ENCODE measurements around the gene KCNT1.

KCNT1 gene

GRCh38 chr9:135727257-135727875, 25.4 kb downstream of the KCNT1 start:
- no peak for DNase-seq (ENCODE audit: low read depth)

DNA sequence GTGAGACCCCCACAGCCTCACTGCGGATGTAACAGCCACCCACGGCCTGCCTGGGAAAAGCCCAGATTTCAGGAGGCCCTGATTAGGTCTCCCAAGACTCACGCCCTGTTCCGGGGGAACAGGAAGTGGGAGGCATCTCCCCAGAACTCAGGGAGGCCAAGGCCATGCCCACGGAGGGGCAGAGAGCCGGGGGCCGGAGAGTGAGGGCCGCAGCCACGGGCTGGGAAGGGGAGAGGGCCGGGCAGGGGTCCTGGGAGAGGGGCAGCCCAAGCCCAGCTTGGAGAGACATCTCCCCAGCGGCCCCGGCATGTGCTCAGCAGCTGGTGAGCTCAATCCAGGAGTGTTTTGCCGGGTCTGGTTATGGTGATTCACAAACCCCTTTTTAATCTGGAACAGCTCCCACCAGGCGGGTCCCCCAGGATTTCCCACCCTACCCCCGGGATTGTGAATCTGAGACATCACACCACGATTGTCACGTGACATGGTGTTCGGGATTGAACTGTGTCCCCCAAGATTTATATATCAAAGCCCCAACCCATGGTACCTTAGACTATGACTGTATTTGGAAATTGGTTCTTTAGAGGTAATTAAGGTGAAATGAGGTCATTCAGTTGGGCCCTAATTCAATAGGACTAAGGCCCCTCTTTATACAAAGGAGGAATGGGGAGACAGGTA, 26.6 kb downstream of the KCNT1 start:
- no peak for DNase-seq (ENCODE audit: low read depth)

- DNase-seq (ENCODE audit: low read depth), result no peak
Observed at GRCh38 chr9:135729480-135729879, 27.5 kb downstream of the KCNT1 start.

DNA sequence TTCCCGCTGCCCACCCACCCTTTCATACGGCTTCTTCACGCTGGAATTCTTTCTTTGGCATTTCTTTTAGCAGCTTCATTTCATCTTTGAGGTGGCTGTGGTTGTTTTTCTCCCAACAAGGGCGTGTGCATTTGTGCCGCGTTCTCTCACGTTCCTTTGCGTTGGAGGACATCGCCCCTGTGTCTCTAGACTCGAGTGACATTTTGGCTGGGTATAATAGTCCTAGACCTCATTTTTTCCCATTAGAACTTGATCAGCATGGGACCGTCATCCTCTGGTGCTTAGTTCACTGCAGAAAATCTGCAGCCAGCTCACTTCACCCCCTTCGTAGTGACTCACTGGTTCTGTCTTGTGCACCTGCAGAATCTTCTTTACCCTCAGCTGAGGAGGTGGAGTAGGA, 29.5 kb downstream of the KCNT1 start:
- DNase-seq (ENCODE audit: low read depth), result no peak

DNA sequence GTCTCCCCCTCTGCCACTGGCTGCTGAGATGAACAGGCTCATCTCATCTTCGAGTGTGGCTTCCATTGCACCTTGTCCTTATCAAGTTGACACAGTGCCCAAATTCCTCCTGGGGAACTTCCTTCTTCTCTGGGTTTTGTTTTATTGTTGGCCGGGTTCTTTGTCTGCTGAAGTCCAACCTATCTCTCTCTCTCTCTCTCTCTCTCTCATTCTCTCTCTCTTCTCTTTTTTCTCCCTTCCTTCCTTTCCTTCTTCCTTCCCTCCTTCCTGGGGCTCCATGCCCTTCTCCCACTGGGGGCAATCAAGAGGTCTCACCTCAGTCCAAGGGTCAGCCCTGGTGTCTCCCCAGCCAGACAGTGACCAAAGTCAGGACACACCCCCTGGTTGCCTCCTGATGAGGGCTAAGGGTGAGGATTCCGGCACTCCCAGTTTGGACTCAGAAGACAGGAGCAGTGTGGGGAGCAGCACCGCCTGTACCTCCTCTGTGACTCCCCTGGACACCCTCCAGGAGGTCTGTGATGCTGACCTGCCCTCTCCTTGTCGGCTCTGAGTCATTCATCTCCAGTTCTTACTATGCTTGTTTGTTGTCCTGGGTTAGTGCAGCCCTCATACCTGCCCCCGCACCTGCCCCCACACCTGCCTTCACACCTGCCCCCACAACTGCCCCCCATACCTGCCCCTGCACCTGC, 30.7 kb downstream of the KCNT1 start:
- no peak for DNase-seq (ENCODE audit: low read depth)

- no peak for DNase-seq (ENCODE audit: low read depth)
Observed at GRCh38 chr9:135734616-135735144, 32.7 kb downstream of the KCNT1 start.

GRCh38 chr9:135736272-135736978, 34.4 kb downstream of the KCNT1 start:
- no peak for DNase-seq (ENCODE audit: low read depth)

DNA sequence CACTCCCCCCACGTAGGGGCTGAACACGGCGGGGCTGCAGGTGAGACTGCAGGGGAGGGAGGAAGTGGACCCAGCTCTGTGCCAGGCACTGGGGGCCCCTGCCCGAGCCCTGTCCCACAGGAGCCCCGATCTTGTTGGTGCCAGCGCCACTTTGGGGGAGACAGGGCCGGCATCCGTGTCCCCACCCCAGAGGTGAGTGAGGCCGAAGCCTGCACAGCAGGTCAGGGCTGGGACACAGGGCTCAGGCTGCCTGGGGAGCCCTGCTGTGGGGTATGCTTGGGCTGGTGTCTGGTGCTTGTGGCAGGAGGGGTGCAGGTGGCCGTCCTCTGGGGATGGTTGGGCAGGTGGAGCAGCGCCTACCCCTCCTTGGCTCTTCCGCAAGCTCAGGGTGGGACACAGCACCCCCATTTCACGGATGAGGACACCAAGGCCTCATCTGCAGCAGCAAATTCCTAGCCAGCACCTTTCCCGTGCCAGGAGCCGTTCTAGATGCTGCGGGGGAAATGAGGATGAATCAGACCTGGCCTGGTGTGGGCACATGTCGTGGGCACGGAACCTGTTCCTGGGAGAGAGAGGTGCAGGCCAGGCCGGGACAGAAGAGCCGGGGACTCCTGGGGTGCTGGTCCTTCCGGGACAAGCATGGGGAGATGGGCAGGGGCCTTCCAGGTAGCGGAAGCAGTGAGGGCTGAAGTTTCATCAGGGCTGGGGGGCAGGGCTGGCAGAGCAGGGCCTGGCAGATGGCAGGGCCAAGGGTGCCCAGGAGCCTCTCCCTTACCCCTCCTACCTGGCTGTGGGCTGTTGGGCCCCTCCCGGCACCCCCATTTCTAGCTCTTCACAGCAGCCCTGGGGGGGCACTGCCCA, 35.2 kb downstream of the KCNT1 start:
- no peak for DNase-seq (ENCODE audit: low read depth)

- DNase-seq (ENCODE audit: low read depth), result no peak
Observed at GRCh38 chr9:135737840-135738521, 36.0 kb downstream of the KCNT1 start.

DNA sequence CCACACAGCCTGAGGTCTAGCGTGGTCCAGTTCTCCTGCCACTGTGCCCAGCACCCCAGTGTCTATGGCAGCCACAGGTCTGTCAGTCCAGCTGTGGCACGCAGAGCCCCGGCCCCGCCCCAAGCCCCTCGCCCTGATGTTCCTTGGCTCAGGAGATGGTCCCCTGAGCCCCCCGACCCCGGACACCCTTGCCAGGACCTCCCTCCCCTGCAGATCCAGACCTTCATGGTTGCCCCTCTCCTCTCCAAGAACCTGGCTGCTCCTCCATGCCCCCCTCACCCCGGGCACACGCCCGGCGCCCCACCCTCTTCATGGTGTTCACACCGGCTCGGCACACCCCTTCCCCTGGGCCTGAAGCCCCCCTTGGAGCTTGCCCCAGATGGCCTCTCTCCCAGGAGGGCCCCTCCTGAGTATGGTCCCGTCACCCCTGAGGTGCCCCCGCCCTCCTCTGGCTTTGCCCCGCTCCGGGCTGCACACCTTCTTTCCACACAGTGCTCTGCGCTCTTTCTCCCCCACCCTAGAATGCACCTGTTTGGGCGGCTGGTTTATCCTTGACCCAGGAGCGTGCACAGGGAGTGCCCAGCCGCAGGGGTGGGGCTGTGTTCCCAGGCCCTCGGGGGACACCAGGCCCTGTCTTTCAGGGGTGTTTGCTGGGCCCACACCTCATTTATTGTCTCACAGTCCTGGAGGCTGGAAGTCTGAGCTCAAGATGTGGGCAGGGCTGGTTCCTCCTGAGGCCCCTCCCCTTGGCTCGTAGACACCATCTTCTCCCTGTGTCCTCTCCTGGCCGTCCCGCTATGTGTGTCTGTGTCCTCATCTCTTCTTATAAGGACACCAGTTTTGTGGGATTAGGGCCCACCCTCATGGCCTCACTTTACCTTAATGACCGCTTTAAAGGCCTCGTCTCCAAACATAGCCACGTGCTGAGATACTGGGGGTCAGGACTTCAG, 37.6 kb downstream of the KCNT1 start:
- DNase-seq (ENCODE audit: low read depth), result no peak

- DNase-seq (ENCODE audit: low read depth), result no peak
Observed at GRCh38 chr9:135741276-135742219, 39.6 kb downstream of the KCNT1 start.

DNA sequence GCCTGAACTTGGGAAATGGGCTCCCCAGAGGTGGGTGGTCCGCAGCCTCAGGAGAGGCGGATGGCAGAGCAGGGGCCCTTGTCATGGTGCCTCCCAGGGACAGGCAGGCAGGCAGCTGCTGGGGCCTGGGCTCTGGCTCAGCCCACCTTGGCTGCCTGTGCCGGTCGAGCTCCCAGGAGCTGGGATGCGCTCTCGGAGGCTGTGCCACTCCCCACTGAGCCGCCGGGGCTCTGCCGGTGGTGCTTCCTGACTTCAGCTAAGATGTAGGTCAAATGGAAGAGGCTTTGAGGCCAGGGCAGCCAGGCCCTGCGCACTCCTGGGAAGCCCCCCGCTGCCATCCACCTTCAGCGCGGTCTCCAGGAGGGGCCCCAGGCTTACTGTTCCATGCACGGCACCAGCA, 41.0 kb downstream of the KCNT1 start:
- DNase-seq (ENCODE audit: low read depth), result no peak

GRCh38 chr9:135743546-135744332, 41.8 kb downstream of the KCNT1 start:
- no peak for DNase-seq (ENCODE audit: low read depth)

DNA sequence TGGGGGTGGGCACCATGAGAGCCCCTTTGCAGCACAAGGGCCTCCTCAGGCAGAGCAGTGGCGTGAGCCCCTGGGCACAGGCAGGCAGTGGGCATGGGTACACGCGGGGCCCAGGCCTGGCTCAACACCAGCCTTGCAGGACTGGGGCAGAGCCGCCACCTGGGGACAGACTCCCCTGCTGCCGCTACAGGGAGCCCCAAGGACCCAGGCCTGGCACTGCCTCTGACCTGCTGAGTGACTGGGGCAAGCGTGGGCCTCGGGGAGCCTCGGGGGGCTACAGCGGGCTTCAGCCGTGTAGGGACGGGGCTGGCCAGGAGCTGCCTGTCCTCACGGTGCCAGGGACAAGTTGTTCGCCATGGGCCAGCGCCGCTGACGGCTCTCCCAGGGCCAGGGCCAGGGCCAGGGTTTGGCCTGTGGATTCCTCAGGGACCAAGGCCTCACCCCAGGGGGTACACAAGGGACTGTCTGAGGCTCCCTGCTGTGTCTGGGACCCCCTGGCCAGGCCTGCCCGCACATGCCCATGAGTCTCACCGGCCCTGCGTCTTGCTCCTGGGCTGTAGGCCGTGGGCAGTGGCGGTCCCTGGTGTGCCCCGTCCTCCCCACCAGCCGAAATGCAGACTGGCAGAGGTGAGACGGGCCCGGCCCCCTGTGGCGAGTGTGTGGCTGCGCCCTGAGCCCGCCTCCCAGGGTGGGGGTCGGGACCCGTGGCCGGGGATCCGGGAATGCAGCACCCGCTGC, 42.5 kb downstream of the KCNT1 start:
- DNase-seq (ENCODE audit: low read depth), result no peak

- no peak for DNase-seq (ENCODE audit: low read depth)
Observed at GRCh38 chr9:135745189-135745588, 43.2 kb downstream of the KCNT1 start.

GRCh38 chr9:135745686-135746324, 43.8 kb downstream of the KCNT1 start:
- no peak for DNase-seq (ENCODE audit: low read depth)

DNA sequence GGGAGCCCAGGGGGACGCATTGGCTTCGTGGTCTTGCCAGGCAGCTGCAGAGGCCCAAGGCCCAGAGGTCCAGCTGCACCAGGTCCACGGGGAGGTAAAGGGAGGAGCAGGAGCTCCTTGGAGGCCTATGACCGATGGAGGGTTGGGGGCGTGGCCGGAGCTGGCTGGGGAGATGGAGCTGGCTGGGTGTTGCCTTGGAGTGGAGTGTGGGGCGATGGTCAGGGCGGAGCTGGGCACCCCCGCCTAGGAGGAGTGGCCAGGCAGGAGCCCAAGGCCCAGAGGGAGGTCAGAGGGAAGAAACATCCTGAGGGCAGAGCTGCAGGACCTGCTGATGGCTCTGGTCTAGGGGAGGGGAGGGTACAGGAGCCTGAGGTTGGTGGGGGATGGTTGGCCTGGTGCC, 44.6 kb downstream of the KCNT1 start:
- DNase-seq (ENCODE audit: low read depth), result no peak

Measured in ELR (cell line).